Omental fat pad (tissue), 4 donors: ENCODE data around the gene FGG. TPM values are rescaled to one million over a fixed set of nuclear protein-coding genes. Genes with fewer than 3 reads are reported as not detected.

Experiments used
- ATAC-seq: fragments of 150-250 bp; one replicate; pipeline ENCODE4 v1.9.1; 2016; ENCODE audit warnings: mild to moderate bottlenecking, moderate library complexity; ENCODE audit not compliant: low FRiP score
- DNase-seq: peaks from one replicate; pipeline ENCODE4 v3.0.0-alpha.2; 2019; ENCODE audit warnings: low spot score
- CTCF ChIP-seq, 3 donors: fragments of 450-650 bp; IDR thresholded peaks; one replicate each; pipeline ENCODE4 v1.5.1; 2016 to 2017; ENCODE audit warnings: antibody characterized with exemption in 3 of 3, mild to moderate bottlenecking in 3 of 3, moderate library complexity in 2 of 3
- total RNA-seq, 4 donors: library from RNA; depleted of rRNA; stranded (reverse); fragments of >200 nt; gene quantifications; one replicate each; pipeline ENCODE4 v1.1.0, GENCODE V29; 2016

Gene FGG
- total RNA-seq, 4 donors from 2014 or later, result 0.31 TPM; not detected in 3

GRCh38 chr4:154577324-154577723, 35.1 kb downstream of the FGG start:
- no peak for TF ChIP-seq CTCF (IDR thresholded peaks at IDR 0.05)
- ATAC-seq, result no peak
- no peak for DNase-seq

- no peak for TF ChIP-seq CTCF (IDR thresholded peaks at IDR 0.05)
- DNase-seq, result no peak
- no peak for ATAC-seq
Observed at GRCh38 chr4:154574311-154574710, 38.1 kb downstream of the FGG start.

- no peak for TF ChIP-seq CTCF (IDR thresholded peaks at IDR 0.05)
- no peak for DNase-seq
- no peak for ATAC-seq
Observed at GRCh38 chr4:154573190-154573870, 39.1 kb downstream of the FGG start.

- no peak for TF ChIP-seq CTCF (IDR thresholded peaks at IDR 0.05)
- DNase-seq, result no peak
- ATAC-seq, result no peak
Observed at GRCh38 chr4:154569584-154569983, 42.9 kb downstream of the FGG start.

- ATAC-seq (no peak), DNase-seq (no peak)
- TF ChIP-seq CTCF (IDR thresholded peaks at IDR 0.05), result no peak
Observed at GRCh38 chr4:154569028-154569427, 43.4 kb downstream of the FGG start.

- no peak for DNase-seq
- ATAC-seq, result no peak
- TF ChIP-seq CTCF (IDR thresholded peaks at IDR 0.05), result no peak
Observed at GRCh38 chr4:154566639-154567204, 45.7 kb downstream of the FGG start.

- ATAC-seq (no peak), DNase-seq (no peak)
- no peak for TF ChIP-seq CTCF (IDR thresholded peaks at IDR 0.05)
Observed at GRCh38 chr4:154565704-154566103, 46.8 kb downstream of the FGG start.
